Stimulated activated CD4-positive, alpha-beta T cell treated with anti-CD3 and anti-CD28 coated beads, Interleukin-15, amount 100 ng/mL, for 1 hour (primary cell): ENCODE data around the gene MXD4.

Source experiments
- DNase-seq, 2 donors: peaks; one replicate each; pipeline ENCODE4 v3.0.0-alpha.2; 2020; ENCODE audit warnings: low read depth in 1 of 2, low spot score in 1 of 2

The MXD4 gene

DNA sequence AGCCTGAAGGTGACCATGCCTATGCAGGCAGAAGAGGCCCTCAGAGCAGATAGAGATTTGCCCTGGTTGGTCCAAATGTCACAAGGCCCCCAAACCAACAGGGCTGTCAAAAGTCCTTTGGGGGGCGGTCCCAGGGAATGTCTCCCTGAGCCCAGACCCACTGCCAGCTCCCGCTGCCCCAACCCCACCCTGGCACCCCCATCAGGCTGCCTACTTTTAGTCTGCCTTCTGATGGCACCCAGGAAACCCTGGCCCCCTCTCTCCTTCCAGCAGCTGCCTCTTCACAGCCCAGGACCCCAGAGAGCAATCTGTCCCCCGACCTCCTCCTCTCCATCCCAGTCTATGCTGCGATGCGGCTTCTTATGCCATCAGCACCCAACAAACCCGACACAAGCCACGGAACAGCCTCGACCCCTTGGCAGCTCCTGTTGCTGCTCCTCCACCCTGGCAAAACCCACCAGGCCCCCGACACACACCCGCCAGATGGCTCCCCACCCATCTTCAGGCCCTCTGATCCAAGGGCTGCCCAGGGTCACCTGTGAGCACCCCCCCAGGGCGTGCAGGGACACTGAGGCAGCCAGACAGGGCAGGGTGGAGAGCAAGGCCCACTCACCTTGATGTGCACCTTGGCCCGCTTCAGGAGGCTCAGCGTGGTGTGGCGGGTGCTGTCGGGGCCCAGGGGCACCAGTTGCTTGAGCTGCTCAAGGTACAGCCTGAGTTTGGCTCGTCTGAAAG, 9.9 kb downstream of the MXD4 start:
- DNase-seq, result no peak

DNA sequence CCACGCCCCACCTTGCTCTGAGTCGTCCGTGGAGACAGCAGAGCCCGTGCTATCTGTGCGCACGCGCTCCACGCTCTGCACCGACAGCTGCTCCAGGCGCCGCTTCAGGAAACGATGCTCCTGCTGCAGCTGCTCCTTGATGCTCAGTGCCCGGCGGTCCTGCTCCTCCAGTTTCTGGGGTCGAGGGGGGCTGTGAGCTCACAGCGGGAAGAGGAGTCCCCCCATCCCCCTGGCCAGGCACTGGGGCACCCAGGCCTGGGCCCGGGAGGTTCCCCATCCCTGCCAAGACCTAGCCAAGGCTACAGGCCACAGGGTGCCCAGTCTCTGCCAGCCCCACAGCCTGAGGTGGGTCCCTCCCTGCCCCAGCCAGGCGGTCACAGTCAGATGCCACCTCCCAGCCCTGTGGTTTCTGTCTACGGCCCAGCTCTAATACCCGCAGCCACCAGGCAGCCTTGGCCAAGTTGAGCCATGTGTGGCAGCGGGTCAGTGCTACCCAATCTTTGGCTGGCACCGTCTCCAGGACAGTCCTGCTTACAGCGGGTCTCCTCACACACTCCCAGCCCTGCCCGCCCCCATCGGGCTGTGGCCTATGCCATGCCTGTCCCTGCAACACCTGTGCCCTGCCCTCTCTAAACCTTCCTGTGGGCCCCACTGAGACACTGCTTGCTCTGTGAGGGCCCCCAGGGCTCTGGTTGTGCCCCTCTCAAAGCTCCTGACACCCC, 10.7 kb downstream of the MXD4 start:
- DNase-seq, result no peak

DNA sequence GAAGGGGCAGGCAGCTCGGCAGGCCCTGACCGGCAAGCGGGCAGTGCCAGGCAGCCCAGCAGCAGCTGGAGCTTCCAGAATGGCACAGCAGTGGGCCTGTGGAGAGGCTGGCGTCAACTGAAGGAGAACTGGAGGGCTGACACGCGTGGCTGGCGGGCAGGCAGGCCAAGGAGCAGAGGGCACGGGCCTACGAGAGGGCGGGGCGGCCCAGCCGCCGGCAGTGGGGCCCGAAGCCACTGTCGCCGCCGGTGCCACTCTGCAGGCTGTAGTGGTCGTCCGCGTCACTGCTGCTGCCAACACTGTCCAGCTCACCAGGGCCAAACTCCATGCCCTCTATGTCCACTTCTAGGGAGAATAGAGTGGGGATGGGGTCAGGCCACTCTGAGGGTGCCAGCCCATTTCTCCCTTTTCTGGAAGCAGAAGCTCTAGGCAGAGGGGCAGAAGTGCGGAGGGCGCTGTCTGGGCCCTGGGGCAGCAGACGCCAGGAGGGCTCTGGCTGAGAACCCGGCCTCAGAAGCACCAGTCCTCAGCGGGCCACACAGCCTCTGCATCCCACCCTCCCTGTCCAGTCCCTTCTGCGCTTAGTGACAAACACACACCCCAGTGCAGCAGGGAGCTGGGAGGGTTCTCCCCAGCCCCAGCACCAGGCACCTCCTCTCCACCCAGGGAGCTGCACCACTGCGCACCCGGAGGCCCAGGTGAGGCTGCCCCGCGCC, 11.4 kb downstream of the MXD4 start:
- DNase-seq, result peak in 1 of 2 donors; percentile 1

DNA sequence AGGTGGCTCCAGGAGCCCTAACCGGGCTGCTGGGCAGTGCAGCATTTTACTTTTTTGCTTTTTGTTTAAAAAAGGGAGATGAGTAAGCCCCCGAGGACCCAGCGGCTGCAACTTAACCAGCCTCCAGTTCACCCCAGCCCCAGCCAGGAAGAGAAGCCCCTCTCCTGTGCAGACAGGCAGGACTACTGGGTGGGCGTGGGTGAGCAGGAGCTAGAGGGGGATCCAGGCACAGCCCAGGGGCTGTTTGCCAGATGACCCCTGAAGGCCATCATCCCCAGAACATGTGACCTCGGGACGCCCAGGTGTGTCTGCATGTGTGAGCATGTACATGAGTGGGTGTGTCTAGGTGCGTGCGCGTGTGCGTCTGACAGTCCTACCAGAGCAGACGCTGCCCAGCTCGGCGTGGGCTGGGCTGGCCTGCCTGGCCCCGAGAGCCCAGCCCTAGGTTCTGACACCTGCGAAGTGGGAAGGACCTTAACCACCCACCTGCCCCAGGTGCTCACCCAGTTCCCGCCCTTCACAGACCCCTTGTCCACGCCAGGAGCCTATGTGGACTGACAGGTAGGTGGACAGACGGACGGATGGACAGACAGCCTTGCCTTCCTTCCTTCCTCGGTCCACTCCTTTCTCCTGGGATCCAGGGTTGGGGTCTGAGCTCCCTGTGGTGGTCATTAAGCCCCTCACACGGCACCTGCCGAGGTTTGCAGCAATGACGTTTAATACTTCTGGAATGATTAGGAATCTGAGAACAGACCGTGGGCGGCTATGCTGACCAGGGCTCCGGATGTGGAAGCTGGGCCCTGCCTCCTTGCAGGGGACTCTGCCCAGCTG, 12.2 kb downstream of the MXD4 start:
- DNase-seq, result peak in 1 of 2 donors; percentile 1

DNA sequence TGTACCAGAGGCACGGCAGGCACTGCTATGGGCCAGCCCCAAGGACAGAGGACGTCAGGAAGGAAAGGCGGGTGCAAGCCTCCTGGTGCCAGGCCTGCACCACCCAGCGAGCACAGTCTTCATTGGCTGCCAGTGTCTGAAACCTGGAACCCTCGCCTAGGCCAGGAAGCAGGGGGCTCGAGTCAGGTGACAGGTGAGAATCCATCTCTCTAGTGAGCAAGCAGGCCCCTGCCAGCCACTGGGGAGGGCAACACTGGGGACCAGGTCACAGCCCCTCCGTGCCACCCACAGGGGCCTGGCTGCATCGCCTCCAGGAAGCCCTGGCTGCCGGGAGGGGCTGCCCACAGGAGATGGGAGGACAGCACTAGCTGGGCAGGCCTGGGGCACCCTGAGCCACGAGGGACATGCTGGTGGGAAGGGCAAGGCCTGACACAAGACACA, 13.1 kb downstream of the MXD4 start:
- no peak for DNase-seq

DNA sequence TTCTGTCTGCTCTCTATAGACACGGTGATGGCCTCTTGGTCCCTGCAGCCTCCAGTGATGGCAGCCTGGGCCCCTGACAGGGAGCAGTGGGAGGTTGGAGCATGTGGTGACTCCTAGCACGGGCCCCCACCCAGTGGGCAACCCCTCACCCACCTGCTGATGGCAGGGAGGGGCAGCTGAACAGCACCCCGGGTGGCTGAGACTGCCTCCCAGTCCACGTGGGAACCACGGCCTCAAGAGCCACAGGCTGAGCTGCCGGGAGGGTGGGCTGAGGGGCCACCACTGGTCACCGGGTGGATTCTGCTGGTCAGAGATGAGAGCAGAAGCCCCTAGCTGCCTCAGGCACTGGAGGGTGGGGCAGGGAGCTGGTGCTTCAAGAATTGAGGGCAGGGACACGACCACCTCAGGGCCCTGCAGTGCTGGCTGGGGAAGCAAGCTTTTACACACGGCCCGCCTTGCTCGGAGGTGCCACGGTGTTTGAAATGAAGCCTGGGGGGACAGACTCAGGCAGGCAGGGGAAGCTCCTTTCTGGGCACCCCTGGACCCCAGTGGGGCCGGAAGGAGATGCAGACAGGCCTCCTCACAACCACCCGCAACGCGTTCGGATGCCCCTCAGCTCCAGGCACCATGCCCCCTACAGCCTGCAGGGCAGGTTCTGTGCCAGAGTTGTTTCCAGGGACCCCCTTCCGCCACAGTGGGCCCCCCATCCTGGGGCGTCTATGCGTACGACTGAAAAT, 13.7 kb downstream of the MXD4 start:
- no peak for DNase-seq

DNA sequence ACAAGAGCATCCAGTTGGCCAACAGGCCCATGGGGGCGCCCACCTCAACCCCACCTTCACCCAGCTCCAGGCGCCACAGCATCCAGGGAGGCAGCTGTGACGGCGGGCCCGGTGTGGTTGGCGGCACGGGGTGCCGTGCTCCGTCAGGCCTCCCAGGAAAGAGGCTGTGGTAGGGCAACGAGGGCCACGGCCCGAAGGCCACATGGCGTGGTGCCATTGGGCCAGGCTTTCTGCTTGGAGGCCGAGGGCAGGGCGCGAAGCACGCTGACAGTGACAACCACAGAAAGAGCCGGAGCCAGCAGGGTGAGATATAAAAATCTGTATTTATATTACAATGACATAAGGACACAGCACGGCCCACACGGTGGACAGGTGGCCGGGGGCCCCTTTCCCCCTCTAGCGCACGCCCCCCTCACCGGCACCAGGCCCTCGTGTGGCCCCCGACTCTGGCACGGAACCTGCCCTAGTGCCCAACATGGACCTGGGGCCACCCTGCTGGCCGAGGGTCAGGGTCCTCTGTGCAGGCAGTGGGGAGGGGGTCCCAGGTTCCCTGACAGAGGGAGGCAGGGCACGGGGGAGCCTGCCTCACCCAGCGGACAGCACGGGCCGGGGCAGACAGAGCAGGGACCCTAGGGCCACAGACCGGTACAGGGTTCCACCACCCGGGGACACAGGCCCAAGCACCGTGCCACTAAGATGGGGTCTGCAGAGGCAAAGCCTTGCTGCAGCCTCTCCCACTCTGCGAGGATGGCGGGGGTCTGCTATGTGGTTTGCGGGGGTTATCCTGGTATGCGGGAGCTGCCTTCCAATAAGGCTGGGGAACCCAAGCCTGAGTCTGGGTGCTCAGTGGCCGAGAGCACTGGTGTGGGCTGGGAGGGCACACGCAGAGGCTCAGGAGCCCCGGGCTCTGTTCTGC, 14.5 kb downstream of the MXD4 start:
- no peak for DNase-seq

DNA sequence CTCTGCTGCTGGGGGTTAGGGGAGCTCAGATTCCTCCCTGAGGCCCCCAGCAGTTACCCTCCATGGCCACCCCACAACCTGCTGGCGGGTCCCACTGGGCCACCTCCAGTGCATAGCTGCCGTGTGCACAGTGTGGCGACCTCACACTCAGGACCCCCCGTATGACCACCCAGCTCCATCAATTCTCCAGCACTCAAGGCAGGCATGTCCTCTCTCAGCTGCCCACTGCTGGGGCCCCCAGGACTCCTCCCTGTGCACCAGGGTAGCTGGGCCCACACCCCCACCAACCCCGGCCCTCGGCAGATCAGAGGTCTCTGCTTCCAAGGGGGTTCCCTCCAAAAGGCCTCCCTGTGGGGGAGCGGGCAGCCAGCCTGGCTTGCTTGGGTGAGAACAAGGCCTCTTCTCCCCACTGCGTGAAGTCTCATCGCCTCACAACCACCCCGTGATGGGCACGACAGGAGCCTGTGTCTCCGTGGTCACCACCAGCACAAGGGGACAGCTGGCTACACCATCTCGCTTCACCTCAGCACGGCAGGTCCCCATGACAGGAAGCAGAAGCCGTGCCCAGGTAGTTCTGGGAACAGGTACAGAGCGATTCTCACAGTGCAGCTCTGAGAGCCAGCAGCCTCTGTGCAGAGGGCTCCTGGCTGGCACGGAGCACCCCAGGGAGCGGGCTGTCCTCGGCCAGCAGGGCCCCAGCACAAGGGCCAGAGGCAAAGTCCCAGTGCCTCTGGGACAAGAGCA, 15.4 kb downstream of the MXD4 start:
- no peak for DNase-seq

DNA sequence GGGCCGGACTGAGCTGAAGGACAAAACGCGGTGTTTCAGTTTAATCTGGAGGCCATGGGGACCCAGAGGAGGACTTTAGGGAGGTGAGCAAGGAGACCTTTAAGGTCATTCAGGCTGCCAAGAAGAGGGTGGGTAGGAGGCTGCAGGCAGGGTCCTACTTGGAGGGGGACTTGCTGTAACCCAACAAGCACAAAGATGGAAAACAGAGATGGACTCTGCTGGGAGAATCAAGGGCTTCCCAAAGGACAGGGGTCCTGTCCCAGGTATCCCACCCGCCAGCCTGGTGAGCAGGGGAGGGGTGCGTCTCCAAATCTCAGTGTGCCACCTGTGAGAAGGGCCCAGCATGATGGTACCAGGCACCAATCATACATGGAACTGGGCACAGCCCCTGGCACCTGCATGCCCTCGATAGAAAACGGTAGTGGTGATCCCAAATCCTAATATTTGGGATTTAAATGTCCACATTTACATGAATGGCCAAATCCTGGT, 16.1 kb downstream of the MXD4 start:
- no peak for DNase-seq

DNA sequence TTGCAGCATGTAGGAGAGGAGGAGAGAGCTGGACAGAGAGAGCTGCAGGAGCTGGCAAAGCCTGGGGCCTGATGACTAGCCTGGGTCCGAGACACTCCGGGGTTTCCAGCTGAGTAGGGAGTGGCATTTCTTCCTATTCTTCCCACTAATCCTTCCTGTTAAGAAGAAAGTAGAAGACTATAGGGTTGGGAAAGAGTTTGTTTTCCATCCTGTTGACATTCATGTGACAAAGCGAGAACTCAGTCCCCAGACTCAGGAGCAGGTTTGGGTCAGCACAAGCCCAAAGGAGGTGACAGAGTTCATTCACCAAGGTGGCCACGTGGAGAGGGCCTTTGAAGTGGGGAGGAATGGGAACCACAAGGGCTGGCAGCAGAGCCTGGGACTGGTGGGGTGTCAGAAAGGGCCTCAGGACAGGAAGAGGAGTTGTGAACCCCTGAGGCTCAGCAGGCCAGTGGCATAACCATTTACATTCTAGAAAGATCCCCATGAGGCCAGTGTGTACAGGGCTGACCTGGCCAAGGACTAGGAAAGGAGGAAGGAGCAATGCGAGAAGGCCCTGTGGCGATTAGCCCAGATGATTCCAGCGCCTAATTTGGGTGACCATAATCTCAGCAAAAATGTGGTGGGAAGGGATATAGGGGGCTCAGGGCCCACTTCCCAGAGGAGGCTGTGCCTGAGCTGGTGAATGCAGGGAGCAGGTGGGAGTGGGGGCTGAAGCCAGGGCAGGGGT, 16.7 kb downstream of the MXD4 start:
- no peak for DNase-seq

DNA sequence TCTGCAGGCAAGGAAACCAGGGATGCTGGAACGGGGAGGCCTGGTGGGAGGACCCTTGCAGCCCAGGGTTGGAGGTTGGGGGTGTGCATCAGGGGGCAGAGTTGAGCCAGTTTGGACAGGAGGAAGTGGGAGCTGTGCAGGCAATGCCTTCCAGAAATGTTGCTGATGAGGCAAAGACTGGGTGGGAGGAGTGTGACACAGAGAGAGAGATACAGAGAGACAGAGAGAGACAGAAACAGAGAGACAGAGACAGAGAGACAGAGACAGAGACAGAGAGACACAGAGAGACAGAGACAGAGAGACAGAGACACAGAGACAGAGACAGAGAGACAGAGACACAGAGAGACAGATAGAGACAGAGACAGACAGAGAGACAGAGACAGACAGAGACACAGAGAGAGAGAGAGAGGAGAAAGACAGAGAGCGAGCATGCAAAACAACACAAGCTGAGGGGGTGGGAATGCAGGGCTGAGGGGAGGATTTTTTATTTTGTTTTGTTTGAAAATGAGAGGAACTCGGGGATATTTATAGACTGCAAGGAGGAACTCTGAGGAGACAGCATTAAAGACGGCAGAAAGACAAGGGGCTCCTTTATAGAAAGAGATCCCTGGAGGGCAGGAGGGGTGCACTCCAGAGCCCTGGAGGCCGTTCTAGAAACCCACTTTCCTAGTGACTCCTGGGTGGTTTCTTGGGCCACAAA, 18.1 kb downstream of the MXD4 start:
- DNase-seq, result no peak

DNA sequence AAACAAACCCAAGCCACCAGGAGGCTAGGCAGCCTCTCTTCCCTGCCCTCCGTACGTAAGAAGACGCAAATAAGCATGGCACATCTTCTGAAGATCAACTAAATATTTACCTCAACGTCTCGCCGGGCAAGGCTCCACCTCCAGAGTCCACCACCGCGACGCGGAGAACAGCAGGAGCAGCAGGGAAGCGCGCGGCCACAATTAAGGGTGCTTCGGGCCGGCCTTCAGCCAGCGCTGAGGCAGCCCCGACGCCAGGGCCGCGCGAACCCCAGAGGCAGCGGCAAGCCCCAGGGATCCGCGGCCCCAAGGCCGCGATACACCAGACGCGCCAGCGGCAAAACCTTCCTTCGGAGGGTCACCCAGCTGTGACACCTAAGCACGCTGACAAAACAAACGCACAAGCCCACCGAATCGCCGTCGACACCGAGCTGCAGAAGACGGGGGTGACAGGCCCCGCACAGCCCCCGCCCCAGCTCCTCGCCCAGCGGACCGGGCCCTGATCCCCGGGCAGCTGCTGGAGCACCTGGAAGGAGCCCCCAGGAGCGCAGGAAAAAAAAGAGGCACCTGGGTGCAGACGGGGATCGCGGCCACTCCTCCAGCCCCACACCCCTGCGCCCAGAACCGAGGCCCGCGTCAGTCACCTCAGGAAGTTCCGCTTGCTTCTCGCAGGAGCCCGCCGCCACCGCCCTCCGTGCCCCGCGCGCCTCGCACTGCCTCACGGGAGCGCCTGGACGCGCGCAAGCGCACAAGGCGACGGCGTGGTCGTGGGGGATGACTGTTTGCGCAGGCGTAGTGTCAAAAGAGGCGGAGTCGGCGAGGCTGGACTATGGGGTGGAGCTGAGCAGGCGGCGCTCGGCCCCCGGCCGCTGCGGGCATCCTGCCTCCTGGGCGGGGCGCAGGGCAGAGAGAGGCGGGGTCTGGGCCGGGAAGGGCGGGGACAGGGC, 20.2 kb downstream of the MXD4 start, which contains the start of the genes HAUS3 and POLN:
TSS of gene HAUS3 (minus strand) at position 712 of the 944 bp plus-strand sequence. CDS start 1,175 bp downstream, outside the sequence.
TSS of gene POLN (minus strand) at position 712 of the 944 bp plus-strand sequence. CDS start 12,890 bp downstream, outside the sequence.
- peak; percentile 98 for DNase-seq

DNA sequence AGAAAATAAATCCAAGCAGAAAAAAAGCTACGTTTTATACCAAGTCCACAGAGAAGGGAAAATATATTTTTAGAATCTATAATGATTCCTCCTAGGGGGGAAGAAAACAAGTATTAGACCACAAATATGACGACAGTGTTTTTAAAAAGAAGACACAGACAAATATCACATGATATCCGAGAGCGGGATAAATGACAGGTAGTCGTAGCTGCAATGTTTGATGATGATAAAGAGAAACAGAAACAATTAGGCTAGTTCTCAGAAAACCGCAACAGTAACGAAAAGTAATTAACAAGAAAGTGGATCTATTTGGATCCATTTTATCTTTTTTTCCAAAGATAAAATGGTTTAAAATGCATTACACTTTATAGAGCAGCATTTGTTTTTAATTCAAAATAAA, 20.9 kb downstream of the MXD4 start:
- no peak for DNase-seq

DNA sequence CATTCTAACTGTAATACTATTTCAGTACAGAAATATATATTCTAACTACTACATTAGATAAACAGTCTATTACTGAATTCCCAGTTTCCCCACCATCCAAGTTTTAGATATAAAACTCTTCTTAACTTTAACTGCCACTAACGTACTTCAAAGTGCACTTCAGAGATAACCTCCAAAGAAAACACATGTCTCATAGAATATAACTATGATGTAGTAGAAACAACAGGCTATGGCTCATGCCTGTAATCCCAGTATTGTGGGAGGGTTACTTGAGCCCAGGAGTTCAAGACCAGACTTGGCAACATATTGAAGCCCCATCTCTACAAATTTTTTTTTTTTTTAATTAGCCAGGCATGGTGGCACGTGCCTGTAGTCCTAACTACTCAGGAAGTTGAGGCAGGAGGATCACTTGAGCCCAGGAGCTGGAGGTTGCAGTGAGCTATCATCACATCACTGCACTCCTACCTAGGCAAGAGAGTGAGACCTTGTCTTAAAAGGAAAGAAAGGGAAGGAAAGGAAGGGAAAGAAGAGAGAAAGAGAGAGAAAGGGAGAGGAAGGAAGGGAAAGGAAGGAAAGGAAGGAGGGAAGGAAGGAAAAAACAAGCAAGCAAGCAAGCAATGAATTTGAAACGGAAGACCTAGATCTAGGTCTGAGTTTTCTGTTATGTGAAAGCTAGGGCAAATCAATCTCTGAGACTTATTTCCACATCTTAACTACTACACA, 24.8 kb downstream of the MXD4 start:
- DNase-seq, result no peak

DNA sequence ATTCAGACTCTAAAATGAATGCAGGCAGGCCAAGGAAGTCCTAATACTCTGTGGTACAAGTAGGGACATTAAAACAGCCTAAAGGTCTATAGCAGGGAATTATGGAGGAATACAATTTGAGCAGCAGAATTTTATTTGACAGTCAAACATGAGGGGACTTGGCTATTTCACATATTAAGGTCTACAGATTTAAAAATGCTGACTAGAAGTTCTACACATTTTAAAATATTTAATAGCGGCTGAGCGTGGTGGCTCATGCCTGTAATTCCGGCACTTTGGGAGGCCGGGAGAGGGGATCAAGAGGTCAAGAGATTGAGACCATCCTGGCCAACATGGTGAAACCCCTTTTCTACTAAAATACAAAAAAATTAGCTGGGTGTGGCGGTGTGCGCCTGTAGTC, 30.8 kb downstream of the MXD4 start:
- DNase-seq, result no peak
